Neural cell (in vitro differentiated cells): ENCODE data around the gene SH3RF3. TPM values are rescaled to one million over a fixed set of nuclear protein-coding genes. Genes with fewer than 3 reads are reported as not detected.

Experiments
- H2AFZ ChIP-seq: fragments of 200-600, 300-800 bp; sonication (generic), shearing (Covaris generic); 2 replicates; pipeline ENCODE4 v1.6.0; 2014; ENCODE audit warnings: low read depth, mild to moderate bottlenecking, antibody characterized with exemption, low read length, moderate library complexity
- H3F3A ChIP-seq: fragments of 200-600 bp; shearing (Covaris generic); 2 replicates; pipeline ENCODE4 v1.6.1; 2016; ENCODE audit warnings: mild to moderate bottlenecking, moderate library complexity, mixed read lengths, antibody characterized with exemption, low read length; ENCODE audit not compliant: insufficient read depth, poor library complexity, severe bottlenecking
- H3K27ac ChIP-seq: fragments of 200-600, 300-800 bp; sonication (generic), shearing (Covaris generic); 2 replicates; pipeline ENCODE4 v1.5.1; 2014; ENCODE audit warnings: mild to moderate bottlenecking, low read length, moderate library complexity
- H3K27me3 ChIP-seq: fragments of 300-800, 200-600 bp; sonication (generic), shearing (Covaris generic); 2 replicates; pipeline ENCODE4 v1.6.0; 2014; ENCODE audit warnings: mild to moderate bottlenecking, low read depth, low read length, moderate library complexity; ENCODE audit not compliant: insufficient read depth
- H3K36me3 ChIP-seq: fragments of 300-800, 200-600 bp; sonication (generic), shearing (Covaris generic); 2 replicates; pipeline ENCODE4 v1.5.1; 2014; ENCODE audit warnings: mild to moderate bottlenecking, antibody characterized with exemption, low read length, moderate library complexity; ENCODE audit not compliant: insufficient read depth
- H3K4me2 ChIP-seq: fragments of 300-800, 200-600 bp; sonication (generic), shearing (Covaris generic); 2 replicates; pipeline ENCODE4 v1.6.0; 2014; ENCODE audit warnings: mild to moderate bottlenecking, low read length
- H3K4me3 ChIP-seq: fragments of 300-800, 200-600 bp; sonication (generic), shearing (Covaris generic); 2 replicates; pipeline ENCODE4 v1.5.1; 2014; ENCODE audit warnings: mild to moderate bottlenecking, low read length, moderate library complexity
- H3K79me2 ChIP-seq: fragments of 200-600 bp; shearing (Covaris generic); replicated peaks from 2 replicates; pipeline ENCODE4 v1.6.0; 2014; ENCODE audit warnings: mild to moderate bottlenecking, low read length, moderate library complexity; ENCODE audit not compliant: insufficient read depth
- H3K9ac ChIP-seq: fragments of 300-800, 200-600 bp; sonication (generic), shearing (Covaris generic); 2 replicates; pipeline ENCODE4 v1.6.1; 2016; ENCODE audit warnings: mild to moderate bottlenecking, low read length, mixed read lengths
- H3K9me2 ChIP-seq: fragments of 200-600 bp; shearing (Covaris generic); 2 replicates; pipeline ENCODE4 v1.6.1; 2016; ENCODE audit warnings: mild to moderate bottlenecking, low read length, mixed read lengths; ENCODE audit not compliant: insufficient read depth
- H3K9me3 ChIP-seq: fragments of 200-600, 300-800 bp; sonication (generic), shearing (Covaris generic); 2 replicates; pipeline ENCODE4 v1.6.1; 2016; ENCODE audit warnings: mild to moderate bottlenecking, mixed run types, low read length, moderate library complexity, mixed read lengths
- H4K20me1 ChIP-seq: fragments of 200-600 bp; shearing (Covaris generic); 2 replicates; pipeline ENCODE4 v1.6.1; 2016; ENCODE audit warnings: mild to moderate bottlenecking, mixed run types; ENCODE audit not compliant: insufficient read depth
- CTCF ChIP-seq: fragments of 450-650 bp; IDR thresholded peaks from 2 replicates; pipeline ENCODE4 v1.5.1; 2014; ENCODE audit warnings: antibody characterized with exemption, mild to moderate bottlenecking, moderate library complexity; ENCODE audit not compliant: poor library complexity, severe bottlenecking
- EP300 ChIP-seq: fragments of 450-650 bp; conservative IDR thresholded peaks from 2 replicates; pipeline ENCODE4 v1.6.1; 2014; ENCODE audit warnings: antibody characterized with exemption, mild to moderate bottlenecking, moderate library complexity; ENCODE audit not compliant: poor library complexity, severe bottlenecking
- EZH2 ChIP-seq: fragments of 200-600, 300-800 bp; shearing (Covaris generic), sonication (generic); IDR thresholded peaks from 2 replicates; pipeline ENCODE4 v1.6.1; 2014; ENCODE audit warnings: antibody characterized with exemption, low read length, borderline replicate concordance, mild to moderate bottlenecking; ENCODE audit not compliant: insufficient read depth, poor library complexity, severe bottlenecking
- MXI1 ChIP-seq: fragments of 450-650 bp; conservative IDR thresholded peaks from 2 replicates; pipeline ENCODE4 v1.6.1; 2014; ENCODE audit warnings: antibody characterized with exemption, mild to moderate bottlenecking; ENCODE audit not compliant: poor library complexity, severe bottlenecking
- POLR2AphosphoS5 ChIP-seq: IDR thresholded peaks from 2 replicates; pipeline ENCODE4 v1.6.1; 2012
- RAD21 ChIP-seq: fragments of 450-650 bp; conservative IDR thresholded peaks from 2 replicates; pipeline ENCODE4 v1.6.1; 2014; ENCODE audit warnings: antibody characterized with exemption, mild to moderate bottlenecking, moderate library complexity
- REST ChIP-seq: IDR thresholded peaks from 2 replicates; pipeline ENCODE4 v1.6.1; 2012; ENCODE audit warnings: borderline replicate concordance
- SMC3 ChIP-seq: fragments of 450-650 bp; conservative IDR thresholded peaks from 2 replicates; pipeline ENCODE4 v1.6.1; 2014; ENCODE audit warnings: antibody characterized with exemption, mild to moderate bottlenecking, moderate library complexity; ENCODE audit not compliant: poor library complexity
- TAF1 ChIP-seq: IDR thresholded peaks from 2 replicates; pipeline ENCODE4 v1.6.1; 2012; ENCODE audit warnings: low read depth
- polyA plus RNA-seq: library from polyadenylated mRNA; depleted of rRNA; stranded (reverse); fragments of >200 nt; gene quantifications from 2 replicates; pipeline ENCODE4 v1.2.3, GENCODE V29; 2014

SH3RF3 gene
- polyA plus RNA-seq, 1 donor from 2014 or later: 0.53 TPM

- H3K36me3 ChIP-seq: no peaks in the 10 kb centered on the region
- no peak overlapping the region for H3K4me2 ChIP-seq
Measured at GRCh38 chr2:109237792-109238191, 108.8 kb downstream of the SH3RF3 start.

DNA sequence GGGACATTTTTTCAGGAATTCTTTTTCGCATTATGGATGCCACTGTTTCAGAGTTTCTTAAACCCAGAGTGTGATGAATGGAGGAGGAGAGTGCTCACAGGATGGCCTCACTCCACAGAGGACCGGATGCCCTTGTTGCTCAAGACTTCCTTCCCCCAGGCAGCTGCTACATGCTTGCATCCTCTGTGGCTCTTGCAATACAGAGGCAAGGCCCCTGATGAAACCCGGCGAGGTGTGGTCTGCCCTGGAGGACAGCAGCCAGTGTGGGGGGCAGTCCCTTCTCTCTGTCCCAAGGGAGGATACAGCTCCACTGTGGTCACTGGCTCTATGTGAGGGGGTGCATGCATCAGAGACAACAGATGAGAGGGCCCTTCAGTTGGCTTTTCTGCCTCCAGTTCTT lies 109.6 kb downstream of the SH3RF3 start:
- Histone ChIP-seq H3K9ac (no peak overlapping the region), H3K9me3 (no peaks in the 10 kb centered on the region), H3F3A (no peaks in the 10 kb centered on the region), H3K9me2 (no peaks in the 10 kb centered on the region), H3K4me2 (no peak overlapping the region), H3K27me3 (no peaks in the 10 kb centered on the region), H2AFZ (no peak overlapping the region), H3K27ac (no peak overlapping the region), H3K36me3 (no peaks in the 10 kb centered on the region), H3K79me2 (no peaks in the 10 kb centered on the region), H4K20me1 (no peaks in the 10 kb centered on the region), H3K4me3 (no peak overlapping the region)
- TF ChIP-seq CTCF: no peak
- no peak for TF ChIP-seq TAF1
- TF ChIP-seq EP300: no peak
- no peak for TF ChIP-seq POLR2AphosphoS5
- no peak for TF ChIP-seq REST
- TF ChIP-seq MXI1: no peak
- no peak for TF ChIP-seq SMC3

More at GRCh38 chr2:109237792-109238191, 108.8 kb downstream of the SH3RF3 start:
- H3K9me2 ChIP-seq: no peaks in the 10 kb centered on the region
- H4K20me1 ChIP-seq: no peaks in the 10 kb centered on the region
- H3K27ac ChIP-seq: no peak overlapping the region
- no peak overlapping the region for H3K9ac ChIP-seq
- no peak overlapping the region for H3K4me3 ChIP-seq
- H3K79me2 ChIP-seq: no peaks in the 10 kb centered on the region
- H3K9me3 ChIP-seq: no peaks in the 10 kb centered on the region
- H3F3A ChIP-seq: no peaks in the 10 kb centered on the region
- no peak overlapping the region for H2AFZ ChIP-seq
- H3K27me3 ChIP-seq: no peaks in the 10 kb centered on the region
- TF ChIP-seq EZH2: no peak
- no peak for TF ChIP-seq REST
- no peak for TF ChIP-seq CTCF
- TF ChIP-seq EP300: no peak
- no peak for TF ChIP-seq SMC3
- no peak for TF ChIP-seq TAF1
- TF ChIP-seq MXI1: no peak
- TF ChIP-seq POLR2AphosphoS5: no peak
- no peak for TF ChIP-seq RAD21
